NB4 (cell line): Measurements from ENCODE around the gene SLC5A10.

Experiments
- DNase-seq: peaks from one replicate; pipeline ENCODE4 v3.0.0; 2010; ENCODE audit warnings: low read depth
- H3K4me3 ChIP-seq: one replicate; pipeline ENCODE4 v1.5.1; 2011; ENCODE audit warnings: mild to moderate bottlenecking, low read depth, low read length, moderate library complexity
- CTCF ChIP-seq: IDR thresholded peaks from one replicate; pipeline ENCODE4 v1.5.1; 2012; ENCODE audit warnings: low read depth, low read length
- MAX ChIP-seq: IDR thresholded peaks from 2 replicates; pipeline ENCODE4 v1.6.1; 2011; ENCODE audit warnings: low read depth, low read length
- MYC ChIP-seq: IDR thresholded peaks from 2 replicates; pipeline ENCODE4 v1.6.1; 2011; ENCODE audit warnings: low read depth, low read length
- POLR2A ChIP-seq: IDR thresholded peaks from 2 replicates; pipeline ENCODE4 v1.6.1; 2011; ENCODE audit warnings: mild to moderate bottlenecking; ENCODE audit not compliant: insufficient read length; ENCODE audit errors: extremely low read depth

SLC5A10 gene

GRCh38 chr17:18987230-18987610 is 35.3 kb downstream of the SLC5A10 start:
- TF ChIP-seq CTCF (no peak), MYC (no peak), MAX (no peak), POLR2A (no peak)
- DNase-seq = no peak
- H3K4me3 ChIP-seq = no peak overlapping the region

DNA sequence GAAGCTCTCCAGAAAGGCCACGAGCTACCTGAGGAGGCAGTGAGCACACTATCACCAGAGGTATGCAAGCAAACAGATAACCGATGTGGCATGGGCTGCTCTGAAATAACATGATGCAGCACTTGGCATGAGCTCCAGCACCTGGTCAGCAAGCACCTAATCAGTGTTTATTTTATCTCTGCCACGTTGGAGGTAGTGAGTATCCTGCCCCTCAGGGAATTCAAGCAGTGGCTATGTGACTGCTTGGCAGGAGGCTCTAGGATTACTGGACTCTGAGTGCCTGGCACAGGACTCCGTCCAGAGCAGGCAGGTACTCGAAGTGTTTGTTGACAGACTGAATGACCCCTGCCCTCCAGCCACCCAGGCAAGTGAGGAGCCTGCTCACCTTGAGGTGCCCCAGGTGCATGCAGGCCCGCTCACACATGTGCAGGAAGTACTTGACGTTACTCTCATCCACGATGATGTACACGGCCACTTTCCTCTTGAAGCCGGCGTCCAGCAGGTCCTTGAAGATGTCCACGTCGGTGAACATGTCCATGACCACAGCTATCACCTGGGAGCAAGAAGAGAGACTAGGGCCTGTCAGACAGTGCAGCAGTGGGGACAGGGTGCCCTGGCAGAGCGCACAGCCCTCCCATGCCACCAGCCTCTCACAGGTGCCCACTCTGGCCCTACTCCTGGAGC is 36.0 kb downstream of the SLC5A10 start:
- no peak for DNase-seq
- H3K4me3 ChIP-seq = no peak overlapping the region
- TF ChIP-seq POLR2A (no peak), MYC (no peak), CTCF (no peak), MAX (no peak)

GRCh38 chr17:18988546-18989173 is 36.7 kb downstream of the SLC5A10 start:
- TF ChIP-seq POLR2A (no peak), MAX (no peak), MYC (no peak), CTCF (no peak)
- DNase-seq = no peak
- H3K4me3 ChIP-seq = no peak overlapping the region

DNA sequence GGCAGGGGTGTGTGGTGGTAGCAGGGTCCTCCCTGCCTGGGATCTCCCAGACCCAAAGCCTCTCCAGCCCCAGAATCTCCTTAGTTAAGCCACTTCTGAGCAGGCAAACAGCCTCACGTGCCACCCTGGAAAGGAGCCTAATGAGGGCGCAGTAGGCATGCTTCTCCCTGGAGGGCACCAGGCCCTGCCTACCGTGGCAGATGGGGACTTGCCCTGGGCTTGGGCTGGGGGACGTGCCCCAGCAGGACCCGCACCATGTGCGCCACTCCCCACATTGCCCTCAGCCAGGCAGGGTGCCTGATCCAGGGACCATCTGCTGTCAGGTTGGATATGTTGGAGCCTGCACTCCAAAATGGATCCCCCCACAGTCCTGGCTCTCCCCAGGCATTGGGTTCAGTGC is 38.4 kb downstream of the SLC5A10 start:
- TF ChIP-seq MYC (no peak), MAX (no peak), CTCF (no peak), POLR2A (no peak)
- no peak overlapping the region for H3K4me3 ChIP-seq
- DNase-seq = no peak

DNA sequence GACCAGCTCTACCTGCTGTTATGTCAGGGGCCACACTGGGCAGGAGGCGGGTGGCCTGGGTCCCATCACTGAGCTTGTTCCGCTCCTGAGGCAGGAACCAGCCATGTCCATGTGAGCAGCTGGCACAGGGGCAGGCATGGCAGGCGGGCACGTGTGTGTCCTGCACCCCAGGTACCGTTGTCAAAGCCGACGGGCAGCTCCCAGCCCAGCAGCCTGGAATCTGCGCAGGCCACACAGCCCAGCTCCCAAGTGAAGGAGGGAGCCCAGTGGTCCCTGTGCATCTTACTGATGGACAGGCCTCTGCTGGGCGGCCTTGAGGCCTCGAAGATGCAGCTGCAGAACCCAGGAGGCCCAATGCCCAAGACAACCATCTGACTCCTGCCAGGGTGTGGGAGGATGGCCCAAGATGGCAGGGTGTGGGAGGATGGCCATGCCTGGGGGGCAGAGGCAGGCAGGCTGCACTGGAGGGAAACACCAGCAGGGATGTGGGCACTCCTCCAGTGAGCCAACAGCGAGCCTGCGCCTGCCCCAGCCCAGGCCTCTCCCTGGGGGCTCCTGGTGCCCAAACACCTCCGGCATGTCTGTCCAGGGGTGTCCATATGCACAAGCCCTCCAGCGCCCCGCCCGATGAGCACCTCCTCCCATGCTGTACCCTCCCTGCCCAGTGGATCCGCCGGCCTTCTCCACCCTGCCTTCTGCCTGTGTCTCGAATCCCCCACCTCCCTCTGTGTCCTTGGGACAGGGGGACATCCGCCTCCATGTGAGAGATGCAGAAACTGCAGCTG is 39.8 kb downstream of the SLC5A10 start:
- no peak for TF ChIP-seq MAX
- H3K4me3 ChIP-seq = no peak overlapping the region
- DNase-seq = no peak

DNA sequence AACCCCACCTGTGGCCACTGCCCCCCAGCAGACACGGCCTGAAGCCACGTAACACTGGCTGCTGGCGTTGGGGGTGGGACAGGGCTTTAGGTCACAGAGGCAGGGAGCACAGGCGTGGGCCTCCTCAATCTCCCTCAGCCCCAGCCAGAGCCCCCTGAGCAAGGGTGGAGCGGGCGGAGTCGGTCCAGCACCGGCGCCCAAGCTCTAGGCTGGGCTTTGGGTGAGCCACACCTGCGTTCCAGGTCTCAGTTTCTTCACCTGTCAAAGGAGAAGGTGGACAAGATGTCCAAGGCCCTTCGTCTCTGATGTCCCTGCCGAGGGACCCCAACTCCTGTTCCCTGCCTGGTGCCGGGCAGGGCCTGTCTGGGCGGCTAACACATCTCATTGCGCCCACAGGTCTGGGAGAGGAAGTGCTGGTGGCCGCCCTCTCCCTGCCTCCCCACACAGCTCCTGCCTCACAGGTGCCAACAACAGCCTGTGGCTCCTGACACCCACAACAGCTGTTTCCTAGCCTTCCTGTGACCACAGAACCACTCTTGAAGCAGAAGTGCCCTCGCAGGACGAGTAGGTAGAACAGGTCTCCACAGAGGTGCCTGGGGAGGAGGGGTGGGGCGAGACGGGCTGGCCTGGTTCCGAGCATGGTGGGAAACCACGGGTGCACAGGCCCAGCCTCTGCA is 40.6 kb downstream of the SLC5A10 start:
- no peak overlapping the region for H3K4me3 ChIP-seq
- TF ChIP-seq MAX (no peak), MYC (no peak), CTCF (no peak), POLR2A (no peak)
- DNase-seq = no peak
